ENCODE data around the gene MED13.

The MED13 gene

GRCh38 chr17:62105357-62105756 lies 40.3 kb upstream of the MED13 start:
- H3K27ac ChIP-seq, result no peak overlapping the region
- no peak for TF ChIP-seq CTCF (conservative IDR thresholded peaks at IDR 0.05)

- TF ChIP-seq CTCF (conservative IDR thresholded peaks at IDR 0.05), result no peak
- no peak overlapping the region for H3K27ac ChIP-seq
These were observed 36.4 kb upstream of the MED13 start for GRCh38 chr17:62101515-62101914.

- TF ChIP-seq CTCF (conservative IDR thresholded peaks at IDR 0.05), result no peak
- H3K27ac ChIP-seq, result no peak overlapping the region
These were observed 36.0 kb upstream of the MED13 start for GRCh38 chr17:62101090-62101489.

GRCh38 chr17:62100055-62100454 lies 35.0 kb upstream of the MED13 start:
- no peak overlapping the region for H3K27ac ChIP-seq
- TF ChIP-seq CTCF (conservative IDR thresholded peaks at IDR 0.05), result no peak

GRCh38 chr17:62099532-62099931 lies 34.5 kb upstream of the MED13 start:
- no peak overlapping the region for H3K27ac ChIP-seq
- no peak for TF ChIP-seq CTCF (conservative IDR thresholded peaks at IDR 0.05)

- no peak for TF ChIP-seq CTCF (conservative IDR thresholded peaks at IDR 0.05)
These were observed 33.6 kb upstream of the MED13 start for GRCh38 chr17:62098623-62099231.

GRCh38 chr17:62096401-62096670 lies 31.3 kb upstream of the MED13 start:
- no peak overlapping the region for H3K27ac ChIP-seq
- TF ChIP-seq CTCF (conservative IDR thresholded peaks at IDR 0.05), result no peak

More at GRCh38 chr17:62098623-62099231, 33.6 kb upstream of the MED13 start:
- H3K27ac ChIP-seq, result no peak overlapping the region

Measured in VCaP (cell line).